ENCODE results near the gene IL17C. TPM values are rescaled to one million over a fixed set of nuclear protein-coding genes. Genes with fewer than 3 reads are reported as not detected.

IL17C gene
- total RNA-seq, 4 donors from 2014 or later = not detected

GRCh38 chr16:88634994-88635670, 3.2 kb upstream of the IL17C start:
- TF ChIP-seq CTCF (IDR thresholded peaks at IDR 0.05; ENCODE audit: low read depth) = no peak

GRCh38 chr16:88635671-88636319, 2.6 kb upstream of the IL17C start:
- no peak for TF ChIP-seq CTCF (IDR thresholded peaks at IDR 0.05; ENCODE audit: low read depth)

- TF ChIP-seq CTCF (IDR thresholded peaks at IDR 0.05; ENCODE audit: low read depth) = no peak
These were observed 1.7 kb upstream of the IL17C start for GRCh38 chr16:88636488-88637265.

GRCh38 chr16:88639231-88640038, 1.1 kb downstream of the IL17C start:
- no peak for TF ChIP-seq CTCF (IDR thresholded peaks at IDR 0.05; ENCODE audit: low read depth)

GRCh38 chr16:88640039-88640495, 1.7 kb downstream of the IL17C start:
- TF ChIP-seq CTCF (IDR thresholded peaks at IDR 0.05; ENCODE audit: low read depth) = no peak

- TF ChIP-seq CTCF (IDR thresholded peaks at IDR 0.05; ENCODE audit: low read depth) = no peak
These were observed 2.3 kb downstream of the IL17C start for GRCh38 chr16:88640498-88641247.
